Pancreas (tissue), 10 donors: ENCODE measurements around the gene ZNF627. TPM values are rescaled to one million over a fixed set of nuclear protein-coding genes. Genes with fewer than 3 reads are reported as not detected.
A peak's percentile ranks its signal among the peaks of the same experiment; 100 is the strongest.

Experiments used
- ATAC-seq, 4 donors: fragments of 200-7000 bp; cut with Tn5 transposase; one replicate each; pipeline versions ENCODE4 v1.8.0 to v1.9.1; 2020; ENCODE audit warnings: mild to moderate bottlenecking in 4 of 4, moderate library complexity in 4 of 4
- DNase-seq, 6 donors: peaks; one replicate each; pipeline ENCODE4 v3.0.0-alpha.2; 2020
- FAIRE-seq: peaks from 2 replicates; lab custom pipeline; 2012; peaks lifted over from hg19 to GRCh38; lab: Jason Lieb, UNC
- H3K27ac ChIP-seq, 4 donors: fragments of 200-600 bp; sonication (generic); 1 replicate in 3 of 4; 2 replicates in 1 of 4; pipeline versions ENCODE4 v1.5.0 to v1.8.0; 2020
- H3K27me3 ChIP-seq, 4 donors: fragments of 200-600 bp; one replicate each; pipeline ENCODE4 v1.8.0; 2021
- H3K36me3 ChIP-seq, 3 donors: fragments of 200-600 bp; sonication (generic) in 1 of 3; one replicate each; pipeline versions ENCODE4 v1.5.0 to v1.8.0; 2020 to 2021
- H3K4me1 ChIP-seq, 3 donors: fragments of 200-600 bp; one replicate each; pipeline ENCODE4 v1.8.0; 2021
- H3K4me3 ChIP-seq, 4 donors: fragments of 200-600 bp; sonication (generic) in 2 of 4; one replicate each; pipeline versions ENCODE4 v1.5.0 to v1.8.0; 2020 to 2021
- H3K9me3 ChIP-seq, 4 donors: fragments of 200-600 bp; one replicate each; pipeline ENCODE4 v1.8.0; 2021
- CTCF ChIP-seq, 4 donors: fragments of 200-600 bp; sonication (generic) in 3 of 4; IDR thresholded peaks; one replicate each; pipeline versions ENCODE4 v1.5.0 to v1.8.0; 2021; ENCODE audit warnings: antibody characterized with exemption in 4 of 4
- WGBS, 2 donors: extraction: QIAGEN DNeasy Blood & Tissue Kit; methylation state at CpG; one replicate each; pipeline ENCODE4 v1.1.7; 2013; 5-methylcytosine and 5-hydroxymethylcytosine counted together
- intact Hi-C, 3 donors: fragments of 100-400 bp; cut with DNase I; formaldehyde crosslinking; loops; one replicate each; pipeline versions ENCODE4 v1.11.1 to v1.14.2; 2022
- polyA plus RNA-seq, 2 donors: library from polyadenylated mRNA; stranded (reverse); fragments of 200-250 nt; gene quantifications; one replicate each; pipeline ENCODE4 v1.2.3, GENCODE V29; 2013
- total RNA-seq, 6 donors: library from RNA; stranded (reverse); fragmentation: NEBNext Ultra II Directional in 4 of 6; extraction: Animal tissue kit (Norgen Biotek cat#: 25700) in 4 of 6; gene quantifications; one replicate each; pipeline versions ENCODE4 v1.2.1 to v1.2.4, GENCODE V29; 2021 to 2023
- donor health status: healthy with polysubstance abuse.
- donor health status: DM: no; HTN: no; CAD: no; lungs with moderate emphysema.
- donor health status: DM: no; HTN: no; CAD: no.
- donor health status: control.
- donor health status: control.
- donor health status: Bipolar disorder and iron deficiency.
- donor health status: DM: yes; HTN: yes; CAD: no.
- donor health status: DM: no; HTN: no; CAD: no.
- donor health status: DM: no; HTN: no; CAD: no.
- donor health status: DM: yes; HTN: yes; CAD: no.

Gene ZNF627
- total RNA-seq (1 to 10 TPM; 4.4 to 8.5 (median 6.0) TPM), polyA plus RNA-seq (1 to 10 TPM; 4.6 to 6.4 TPM)

GRCh38 chr19:11597202-11598102 is at the start of gene ZNF627:
TSS of gene ZNF627 (plus strand) at chr19:11597483. CDS start at chr19:11597628, 145 bp downstream.
- Histone ChIP-seq H3K9me3 (no peaks in the 10 kb centered on the region), H3K27me3 (no peaks in the 10 kb centered on the region), H3K4me1 (peaks cover 4 to 14% (median 7%) of the 10 kb centered on the region in 3 donors), H3K27ac (peak within 1 kb of the TSS; percentile 82 to 97 (median 89)), H3K4me3 (peak within 1 kb of the TSS; percentile 72 to 98 (median 88)), H3K36me3 (no peaks in the 10 kb centered on the region)
- DNase-seq, result peak; percentile 97 to 99 (median 99)
- peak; percentile 90 for FAIRE-seq
- peak; percentile 98 to 99 (median 99) for ATAC-seq
- intact Hi-C loops, result no loop called here
- peak in 1 of 4 donors; percentile 13 for TF ChIP-seq CTCF (IDR thresholded peaks at IDR 0.05)
- 0 to 1% methylated on average over 61 to 67 of the region's 67 CpGs for WGBS, 2 donors

GRCh38 chr19:11547929-11548700 is 49.2 kb upstream of the ZNF627 start:
- Histone ChIP-seq H3K9me3 (no peaks in the 10 kb centered on the region), H3K27me3 (no peaks in the 10 kb centered on the region), H3K27ac (no peak overlapping the region), H3K4me3 (no peak overlapping the region), H3K36me3 (no peaks in the 10 kb centered on the region), H3K4me1 (no peaks in the 10 kb centered on the region)
- TF ChIP-seq CTCF (IDR thresholded peaks at IDR 0.05), result no peak
- DNase-seq, result no peak
- intact Hi-C loops, result no loop called here
- 74 to 82% methylated on average over 14 of the region's 14 CpGs for WGBS, 2 donors
- no peak for FAIRE-seq
- ATAC-seq, result no peak

- intact Hi-C loops, result no loop called here
- no peak for ATAC-seq
- H3K9me3 ChIP-seq, result no peaks in the 10 kb centered on the region
- H3K27ac ChIP-seq, result no peak overlapping the region
- no peak overlapping the region for H3K4me3 ChIP-seq
- TF ChIP-seq CTCF (IDR thresholded peaks at IDR 0.05), result no peak
- H3K27me3 ChIP-seq, result no peaks in the 10 kb centered on the region
- no peaks in the 10 kb centered on the region for H3K4me1 ChIP-seq
- WGBS, 2 donors, result 78 to 82% methylated on average over 20 to 24 of the region's 24 CpGs
- no peak for FAIRE-seq
- H3K36me3 ChIP-seq, result peaks cover 0 to 9% (median 0%) of the 10 kb centered on the region in 3 donors
- DNase-seq, result peak in 1 of 6 donors; percentile 57
Observed at GRCh38 chr19:11549386-11549953, 47.8 kb upstream of the ZNF627 start.

- DNase-seq, result no peak
- intact Hi-C loops, result no loop called here
- no peaks in the 10 kb centered on the region for H3K27me3 ChIP-seq
- H3K36me3 ChIP-seq, result peaks cover 0 to 11% (median 0%) of the 10 kb centered on the region in 3 donors
- FAIRE-seq, result no peak
- H3K27ac ChIP-seq, result no peak overlapping the region
- H3K9me3 ChIP-seq, result no peaks in the 10 kb centered on the region
- H3K4me1 ChIP-seq, result no peaks in the 10 kb centered on the region
- no peak for ATAC-seq
- H3K4me3 ChIP-seq, result no peak overlapping the region
- TF ChIP-seq CTCF (IDR thresholded peaks at IDR 0.05), result no peak
- WGBS, 2 donors, result 82 to 84% methylated on average over 8 of the region's 8 CpGs
Observed at GRCh38 chr19:11550265-11550664, 47.0 kb upstream of the ZNF627 start.
